SK-N-SH (cell line): ENCODE results near the gene VPS8. TPM values are rescaled to one million over a fixed set of nuclear protein-coding genes. Genes with fewer than 3 reads are reported as not detected.

Experiments used
- CTCF ChIA-PET: fragments of 300-600, 350-600 bp; formaldehyde crosslinking; extraction: SDS; loops from one replicate; lab custom pipeline; 2021; lab: Yijun Ruan, JAX
- POLR2A ChIA-PET: fragments of 350-600 bp; sonication (Branson Sonifier 250); formaldehyde crosslinking; extraction: SDS; loops from one replicate; lab custom pipeline; 2020; ENCODE audit warnings: antibody characterized with exemption, inconsistent platforms; lab: Yijun Ruan, JAX
- DNase-seq: peaks from one replicate; pipeline ENCODE4 v3.0.0; 2012
- H2AFZ ChIP-seq: fragments of 200-600 bp; sonication (generic); 2 replicates; pipeline ENCODE4 v1.8.1; 2016; ENCODE audit warnings: antibody characterized with exemption, mild to moderate bottlenecking, low read depth
- H3F3A ChIP-seq: fragments of 200-600 bp; sonication (generic); replicated peaks from 2 replicates; pipeline ENCODE3; 2016; ENCODE audit warnings: antibody characterized with exemption, mild to moderate bottlenecking; ENCODE audit not compliant: insufficient read depth
- H3K27ac ChIP-seq, 2 experiments: fragments of 200-500 bp in 1 of 2; fragments of 200-600 bp in 1 of 2; sonication (Bioruptor generic) in 1 of 2; sonication (generic), shearing (Covaris generic) in 1 of 2; 2 replicates each; pipeline versions ENCODE4 v1.5.1 to v1.6.1; 2014 to 2016; ENCODE audit warnings: low read depth in 2 of 2, inconsistent platforms in 1 of 2, low read length in 1 of 2, mild to moderate bottlenecking in 1 of 2, mixed read lengths in 1 of 2
- H3K27me3 ChIP-seq: fragments of 200-600 bp; sonication (generic), shearing (Covaris generic); 2 replicates; pipeline ENCODE4 v1.6.1; 2016; ENCODE audit warnings: mixed run types; ENCODE audit not compliant: insufficient read depth
- H3K36me3 ChIP-seq, 2 experiments: fragments of 200-500 bp in 1 of 2; fragments of 200-600 bp in 1 of 2; sonication (Bioruptor generic) in 1 of 2; sonication (generic) in 1 of 2; replicated peaks in 1 of 2; 2 replicates each; pipeline versions ENCODE3 to v1.5.1; 2014 to 2016; ENCODE audit warnings: low read length in 1 of 2, mild to moderate bottlenecking in 1 of 2; ENCODE audit not compliant: insufficient read depth in 2 of 2, control insufficient read depth in 1 of 2
- H3K4me1 ChIP-seq, 2 experiments: fragments of 200-500 bp in 1 of 2; fragments of 200-600 bp in 1 of 2; sonication (Bioruptor generic) in 1 of 2; sonication (generic), shearing (Covaris generic) in 1 of 2; 2 replicates each; pipeline versions ENCODE4 v1.5.1 to v1.6.1; 2014 to 2016; ENCODE audit warnings: low read depth in 1 of 2, low read length in 1 of 2, mixed run types in 1 of 2; ENCODE audit not compliant: insufficient read depth in 2 of 2, control insufficient read depth in 1 of 2
- H3K4me2 ChIP-seq: fragments of 200-600 bp; sonication (generic), shearing (Covaris generic); 2 replicates; pipeline ENCODE4 v1.6.1; 2017; ENCODE audit warnings: mixed run types
- H3K4me3 ChIP-seq, 2 experiments: fragments of 200-500 bp in 1 of 2; fragments of 200-600 bp in 1 of 2; sonication (Bioruptor generic) in 1 of 2; sonication (generic), shearing (Covaris generic) in 1 of 2; 2 replicates each; pipeline versions ENCODE4 v1.5.1 to v1.8.1; 2014 to 2016; ENCODE audit warnings: low read depth in 2 of 2, inconsistent platforms in 1 of 2, low read length in 1 of 2, mild to moderate bottlenecking in 1 of 2, mixed read lengths in 1 of 2, moderate library complexity in 1 of 2
- H3K79me2 ChIP-seq: fragments of 200-600 bp; sonication (generic); 2 replicates; pipeline ENCODE4 v1.8.1; 2017; ENCODE audit warnings: mild to moderate bottlenecking; ENCODE audit not compliant: insufficient read depth
- H3K9ac ChIP-seq: fragments of 200-600 bp; sonication (generic); 2 replicates; pipeline ENCODE4 v1.6.1; 2017; ENCODE audit warnings: mixed run types
- H3K9me2 ChIP-seq: fragments of 200-600 bp; sonication (generic); 2 replicates; pipeline ENCODE4 v1.6.1; 2017; ENCODE audit warnings: mixed run types
- H3K9me3 ChIP-seq: fragments of 200-600 bp; sonication (generic); 2 replicates; pipeline ENCODE4 v1.6.1; 2017; ENCODE audit warnings: mixed run types, mild to moderate bottlenecking, moderate library complexity
- H4K20me1 ChIP-seq: fragments of 200-600 bp; sonication (generic); 2 replicates; pipeline ENCODE4 v1.6.1; 2017; ENCODE audit warnings: mild to moderate bottlenecking, mixed run types; ENCODE audit not compliant: insufficient read depth
- CHD2 ChIP-seq: fragments of 150-350 bp; IDR thresholded peaks from 2 replicates; pipeline ENCODE4 v1.6.1; 2018; ENCODE audit warnings: low read length; ENCODE audit not compliant: partially characterized antibody
- CTCF ChIP-seq: fragments of 200-600 bp; sonication (generic); IDR thresholded peaks from 2 replicates; pipeline ENCODE4 v1.6.1; 2017; ENCODE audit warnings: antibody characterized with exemption, mild to moderate bottlenecking, moderate library complexity
- EP300 ChIP-seq, 2 experiments: IDR thresholded peaks; 2 replicates each; pipeline versions ENCODE4 v1.4.0 to v1.6.1; 2012; ENCODE audit warnings: borderline replicate concordance in 1 of 2, low read depth in 1 of 2, low read length in 1 of 2
- FOXM1 ChIP-seq: IDR thresholded peaks from 2 replicates; pipeline ENCODE4 v1.4.0; 2012; ENCODE audit warnings: low read depth, mild to moderate bottlenecking
- GABPA ChIP-seq: IDR thresholded peaks from 2 replicates; pipeline ENCODE4 v1.4.0; 2012; ENCODE audit warnings: low read depth, mild to moderate bottlenecking
- GATA2 ChIP-seq: sonication (generic); formaldehyde crosslinking; IDR thresholded peaks from 2 replicates; pipeline ENCODE4 v1.5.0; 2020; ENCODE audit warnings: mild to moderate bottlenecking, missing genetic modification reagents
- JUND ChIP-seq: IDR thresholded peaks from 2 replicates; pipeline ENCODE4 v1.4.0; 2012
- MEF2A ChIP-seq: IDR thresholded peaks from 2 replicates; pipeline ENCODE4 v1.4.0; 2012; ENCODE audit warnings: low read depth, borderline replicate concordance
- MXI1 ChIP-seq: IDR thresholded peaks from 2 replicates; pipeline ENCODE4 v1.6.1; 2012; ENCODE audit warnings: mild to moderate bottlenecking, low read depth, low read length, improper control_type of control experiment
- NFIC ChIP-seq: IDR thresholded peaks from 2 replicates; pipeline ENCODE4 v1.4.0; 2012; ENCODE audit warnings: borderline replicate concordance
- PBX3 ChIP-seq: IDR thresholded peaks from 2 replicates; pipeline ENCODE4; 2012
- POLR2AphosphoS5 ChIP-seq: IDR thresholded peaks from 2 replicates; pipeline ENCODE4 v1.6.1; 2012; ENCODE audit warnings: low read depth, low read length
- RCOR1 ChIP-seq: fragments of 150-350 bp; IDR thresholded peaks from 2 replicates; pipeline ENCODE4 v1.6.1; 2017; ENCODE audit warnings: antibody characterized with exemption, low read length
- REST ChIP-seq: IDR thresholded peaks from 2 replicates; pipeline ENCODE4 v1.6.1; 2012; ENCODE audit warnings: mild to moderate bottlenecking, low read depth, low read length, moderate library complexity
- RFX5 ChIP-seq: IDR thresholded peaks from 2 replicates; pipeline ENCODE4 v1.6.1; 2012; ENCODE audit warnings: mild to moderate bottlenecking, improper control_type of control experiment, low read length
- SMC3 ChIP-seq: IDR thresholded peaks from 2 replicates; pipeline ENCODE4 v1.6.1; 2012; ENCODE audit warnings: low read depth, low read length, improper control_type of control experiment
- TAF1 ChIP-seq: IDR thresholded peaks from 2 replicates; pipeline ENCODE4 v1.6.1; 2012; ENCODE audit warnings: low read depth, mild to moderate bottlenecking, low read length, moderate library complexity, borderline replicate concordance
- TCF12 ChIP-seq: IDR thresholded peaks from 2 replicates; pipeline ENCODE4 v1.4.0; 2012
- YY1 ChIP-seq: IDR thresholded peaks from 2 replicates; pipeline ENCODE4 v1.4.0; 2012; ENCODE audit warnings: low read depth, mild to moderate bottlenecking
- WGBS: methylation state at CpG from one replicate; pipeline ENCODE4 v1.1.6; 2017; ENCODE audit warnings: low lambda C conversion rate; 5-methylcytosine and 5-hydroxymethylcytosine counted together
- polyA plus RNA-seq, 3 experiments: library from polyadenylated mRNA; depleted of rRNA; stranded (reverse); fragments of >200 nt; gene quantifications; 2 replicates each; pipeline ENCODE4 v1.2.3, GENCODE V29; 2012

The VPS8 gene
- polyA plus RNA-seq, 1 of the 3 experiments (the other 2 are of a cell fraction), result 12.8 TPM

- no peak overlapping the region for H3K27ac ChIP-seq
- H3K9me3 ChIP-seq, result no peaks in the 10 kb centered on the region
- peaks cover 0 to 8% of the 10 kb centered on the region in 2 experiments; a peak in 1 of 4 replicates for H3K4me1 ChIP-seq
- H3K4me3 ChIP-seq, result no peak overlapping the region
- H4K20me1 ChIP-seq, result no peaks in the 10 kb centered on the region
- no peaks in the 10 kb centered on the region for H3K79me2 ChIP-seq
- no peaks in the 10 kb centered on the region for H3K9me2 ChIP-seq
- H3K36me3 ChIP-seq, result no peaks in the 10 kb centered on the region
- ChIA-PET POLR2A (no interaction called here), CTCF (interaction anchor here (1.4 to 4.7 kb wide), 2 partner anchors 11 to 236 kb away, joined by 3 to 28 read pairs; partner anchors contain the start of gene EPHB3)
- H3K4me2 ChIP-seq, result no peak overlapping the region
- no peak for TF ChIP-seq POLR2AphosphoS5
- TF ChIP-seq EP300 (IDR thresholded peaks at IDR 0.05; ENCODE audit: borderline replicate concordance in 1 of 2, low read depth in 1 of 2, low read length in 1 of 2), result no peak
- no peak for TF ChIP-seq RFX5
- no peak for TF ChIP-seq MXI1
- no peak for TF ChIP-seq GATA2 (CRISPR knock-in tag)
- TF ChIP-seq SMC3, result no peak
- TF ChIP-seq CHD2, result no peak
- no peak for TF ChIP-seq YY1
- TF ChIP-seq FOXM1, result no peak
- TF ChIP-seq TCF12, result no peak
- no peak for TF ChIP-seq REST
- no peak for TF ChIP-seq TAF1
- no peak for TF ChIP-seq CTCF
- no peak for TF ChIP-seq GABPA
- TF ChIP-seq PBX3, result no peak
- no peak for TF ChIP-seq MEF2A
- no peak for TF ChIP-seq RCOR1
- no peak for TF ChIP-seq NFIC
- no peak for TF ChIP-seq JUND
- H2AFZ ChIP-seq, result no peak overlapping the region
- H3K27me3 ChIP-seq, result no peaks in the 10 kb centered on the region; the same call in 1 of the 2 replicates
- DNase-seq, result no peak
- H3F3A ChIP-seq, result no peaks in the 10 kb centered on the region
- WGBS, result 82% methylated on average over 3 of the region's 3 CpGs
- no peak overlapping the region for H3K9ac ChIP-seq
These were observed 15.0 kb upstream of the VPS8 start for GRCh38 chr3:184796954-184797353.
